PFSK-1 (cell line): ENCODE data around the gene GMPPA.

Experiments
- FOXP2 ChIP-seq: optimal IDR thresholded peaks from 2 replicates; pipeline ENCODE3; 2011; ENCODE audit warnings: borderline replicate concordance, control low read depth, inconsistent platforms; ENCODE audit not compliant: insufficient read depth; ENCODE audit errors: extremely low read length, extremely low read depth
- POLR2AphosphoS5 ChIP-seq: IDR thresholded peaks from 2 replicates; pipeline ENCODE4 v1.6.1; 2012; ENCODE audit warnings: low read depth, mild to moderate bottlenecking, control low read depth, low read length, moderate library complexity
- SIN3A ChIP-seq: IDR thresholded peaks from 2 replicates; pipeline ENCODE4 v1.6.1; 2012; ENCODE audit warnings: mild to moderate bottlenecking, low read length, moderate library complexity, borderline replicate concordance; ENCODE audit not compliant: insufficient read depth
- TAF1 ChIP-seq: IDR thresholded peaks from 2 replicates; pipeline ENCODE4 v1.6.1; 2012; ENCODE audit warnings: low read length, control low read depth, borderline replicate concordance; ENCODE audit not compliant: insufficient read depth
- TF ChIP-seq, protein P1 (sequence below), 2 experiments: IDR thresholded peaks; 2 replicates each; pipeline versions ENCODE4 v1.6.1 to v1.8.0; 2011 to 2012; ENCODE audit warnings: low read depth in 2 of 2, low read length in 2 of 2, control low read depth in 1 of 2, inconsistent platforms in 1 of 2, mild to moderate bottlenecking in 1 of 2, moderate library complexity in 1 of 2; ENCODE audit not compliant: insufficient read depth in 1 of 2

DNA sequence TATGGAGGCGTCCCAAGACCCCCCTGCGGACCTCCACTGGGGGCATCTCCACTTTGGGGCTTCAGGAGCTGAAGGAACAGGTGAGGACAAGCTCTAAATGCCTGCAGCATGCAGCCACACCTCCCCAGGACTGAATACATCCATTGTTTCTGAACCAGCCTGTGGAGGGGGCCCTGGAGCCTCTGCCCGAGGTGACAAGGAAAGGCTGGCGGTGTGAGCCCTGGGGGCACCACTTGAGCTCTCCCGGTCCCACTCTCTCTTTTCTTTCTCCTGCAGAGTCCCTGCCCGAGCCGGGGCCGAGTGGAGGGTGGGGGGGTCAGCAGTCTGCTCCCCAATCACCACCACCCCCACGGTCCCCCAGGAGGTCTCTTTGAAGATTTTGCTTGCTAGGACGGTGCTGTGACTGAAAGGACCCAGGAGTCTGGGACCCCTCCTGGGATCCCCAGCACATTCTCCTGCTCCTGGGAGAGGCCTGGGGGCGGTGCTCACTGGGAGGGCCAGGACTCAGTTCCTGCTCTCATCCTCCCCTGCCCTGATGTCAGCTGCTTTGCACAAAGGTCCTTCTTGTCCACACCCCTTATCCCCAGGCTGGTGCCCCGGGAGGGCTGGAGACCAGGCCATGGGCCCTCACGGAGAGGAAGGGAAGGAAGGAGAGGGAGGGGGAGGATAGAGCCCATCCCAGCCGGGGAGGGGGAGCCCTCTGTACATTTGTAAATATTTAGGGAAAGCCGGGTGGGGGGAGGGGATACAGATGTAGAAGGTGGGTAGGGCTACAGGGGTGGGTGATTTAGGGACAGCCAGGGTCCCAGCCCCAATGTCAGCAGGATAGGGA lies 39.2 kb downstream of the GMPPA start:
- TF ChIP-seq SIN3A (no peak), POLR2AphosphoS5 (no peak), FOXP2 (no peak), TAF1 (no peak)
- TF ChIP-seq, protein P1, sequence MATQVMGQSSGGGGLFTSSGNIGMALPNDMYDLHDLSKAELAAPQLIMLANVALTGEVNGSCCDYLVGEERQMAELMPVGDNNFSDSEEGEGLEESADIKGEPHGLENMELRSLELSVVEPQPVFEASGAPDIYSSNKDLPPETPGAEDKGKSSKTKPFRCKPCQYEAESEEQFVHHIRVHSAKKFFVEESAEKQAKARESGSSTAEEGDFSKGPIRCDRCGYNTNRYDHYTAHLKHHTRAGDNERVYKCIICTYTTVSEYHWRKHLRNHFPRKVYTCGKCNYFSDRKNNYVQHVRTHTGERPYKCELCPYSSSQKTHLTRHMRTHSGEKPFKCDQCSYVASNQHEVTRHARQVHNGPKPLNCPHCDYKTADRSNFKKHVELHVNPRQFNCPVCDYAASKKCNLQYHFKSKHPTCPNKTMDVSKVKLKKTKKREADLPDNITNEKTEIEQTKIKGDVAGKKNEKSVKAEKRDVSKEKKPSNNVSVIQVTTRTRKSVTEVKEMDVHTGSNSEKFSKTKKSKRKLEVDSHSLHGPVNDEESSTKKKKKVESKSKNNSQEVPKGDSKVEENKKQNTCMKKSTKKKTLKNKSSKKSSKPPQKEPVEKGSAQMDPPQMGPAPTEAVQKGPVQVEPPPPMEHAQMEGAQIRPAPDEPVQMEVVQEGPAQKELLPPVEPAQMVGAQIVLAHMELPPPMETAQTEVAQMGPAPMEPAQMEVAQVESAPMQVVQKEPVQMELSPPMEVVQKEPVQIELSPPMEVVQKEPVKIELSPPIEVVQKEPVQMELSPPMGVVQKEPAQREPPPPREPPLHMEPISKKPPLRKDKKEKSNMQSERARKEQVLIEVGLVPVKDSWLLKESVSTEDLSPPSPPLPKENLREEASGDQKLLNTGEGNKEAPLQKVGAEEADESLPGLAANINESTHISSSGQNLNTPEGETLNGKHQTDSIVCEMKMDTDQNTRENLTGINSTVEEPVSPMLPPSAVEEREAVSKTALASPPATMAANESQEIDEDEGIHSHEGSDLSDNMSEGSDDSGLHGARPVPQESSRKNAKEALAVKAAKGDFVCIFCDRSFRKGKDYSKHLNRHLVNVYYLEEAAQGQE (IDR thresholded peaks at IDR 0.05; ENCODE audit: insufficient read depth in 1 of 2, low read depth in 2 of 2, low read length in 2 of 2), result no peak
